GM23248 (cell line): Measurements from ENCODE around the gene PRIMA1. TPM values are rescaled to one million over a fixed set of nuclear protein-coding genes. Genes with fewer than 3 reads are reported as not detected.

Experiments
- DNase-seq: peaks from one replicate; pipeline ENCODE4 v3.0.0-alpha.2; 2015
- H2AFZ ChIP-seq: fragments of 200-600 bp; sonication (generic); 2 replicates; pipeline ENCODE4 v1.6.1; 2016; ENCODE audit warnings: antibody characterized with exemption
- H3F3A ChIP-seq: fragments of 200-600 bp; sonication (generic); 2 replicates; pipeline ENCODE4 v1.6.1; 2016; ENCODE audit warnings: mild to moderate bottlenecking, antibody characterized with exemption, mixed run types; ENCODE audit not compliant: insufficient read depth
- H3K27ac ChIP-seq: fragments of 200-600 bp; sonication (generic); 2 replicates; pipeline ENCODE4 v1.5.1; 2016; ENCODE audit warnings: mild to moderate bottlenecking
- H3K27me3 ChIP-seq: fragments of 200-600 bp; sonication (generic); replicated peaks from 2 replicates; pipeline ENCODE4 v1.6.1; 2016; ENCODE audit warnings: mild to moderate bottlenecking; ENCODE audit not compliant: insufficient read depth
- H3K36me3 ChIP-seq: fragments of 200-600 bp; sonication (generic); 2 replicates; pipeline ENCODE4 v1.6.1; 2016; ENCODE audit warnings: low read depth, mild to moderate bottlenecking
- H3K4me1 ChIP-seq: fragments of 200-600 bp; sonication (generic); 2 replicates; pipeline ENCODE4 v1.6.1; 2016; ENCODE audit warnings: mild to moderate bottlenecking; ENCODE audit not compliant: insufficient read depth
- H3K4me2 ChIP-seq: fragments of 200-600 bp; sonication (generic); one replicate; pipeline ENCODE4 v1.6.1; 2016; ENCODE audit warnings: mild to moderate bottlenecking; ENCODE audit not compliant: unreplicated experiment
- H3K4me3 ChIP-seq: fragments of 200-600 bp; sonication (generic); 2 replicates; pipeline ENCODE4 v1.5.1; 2016; ENCODE audit warnings: mild to moderate bottlenecking
- H3K79me2 ChIP-seq: fragments of 200-600 bp; sonication (generic); 2 replicates; pipeline ENCODE4 v1.6.1; 2016; ENCODE audit warnings: mild to moderate bottlenecking; ENCODE audit not compliant: insufficient read depth
- H3K9ac ChIP-seq: fragments of 200-600 bp; sonication (generic); 2 replicates; pipeline ENCODE4 v1.6.1; 2016; ENCODE audit warnings: mild to moderate bottlenecking
- H3K9me2 ChIP-seq: fragments of 200-600 bp; sonication (generic); 2 replicates; pipeline ENCODE4 v1.6.1; 2016; ENCODE audit warnings: mixed run types, mild to moderate bottlenecking, moderate library complexity; ENCODE audit not compliant: insufficient read depth
- H3K9me3 ChIP-seq: fragments of 200-600 bp; sonication (generic); one replicate; pipeline ENCODE4 v1.6.1; 2017; ENCODE audit warnings: low read depth
- H4K20me1 ChIP-seq: fragments of 200-600 bp; sonication (generic); 2 replicates; pipeline ENCODE4 v1.6.0; 2016; ENCODE audit not compliant: insufficient read depth
- EZH2 ChIP-seq: fragments of 200-600 bp; sonication (generic); IDR thresholded peaks from 2 replicates; pipeline ENCODE4 v1.6.1; 2018; ENCODE audit warnings: antibody characterized with exemption, mild to moderate bottlenecking; ENCODE audit not compliant: insufficient read depth, poor library complexity, severe bottlenecking
- EZH2phosphoT487 ChIP-seq: fragments of 200-600 bp; sonication (generic); IDR thresholded peaks from 2 replicates; pipeline ENCODE4 v1.6.1; 2018; ENCODE audit warnings: antibody characterized with exemption, moderate library complexity, mild to moderate bottlenecking, low read depth; ENCODE audit not compliant: insufficient read depth
- WGBS, 2 experiments: methylation state at CpG; one replicate each; pipeline ENCODE4 v1.1.6; 2015 to 2017; ENCODE audit warnings: low lambda C conversion rate in 2 of 2, low coverage in 1 of 2; ENCODE audit errors: missing lambda C conversion rate in 2 of 2; 5-methylcytosine and 5-hydroxymethylcytosine counted together
- in situ Hi-C: fragments of 300-500 bp; cut with MboI; formaldehyde crosslinking; loops from 2 replicates; pipeline ENCODE4 v1.15.0; 2020
- polyA plus RNA-seq: library from polyadenylated mRNA; unstranded; fragments of >200 nt; fragmentation: Nextera tagmentation; extraction: Ambion mirVana; gene quantifications from 2 replicates; pipeline ENCODE4 v1.2.1, GENCODE V29; 2016
- total RNA-seq: library from RNA; depleted of rRNA; stranded (reverse); fragments of >200 nt; shearing (Covaris generic); gene quantifications from 2 replicates; pipeline ENCODE4 v1.2.3, GENCODE V29; 2014

The PRIMA1 gene
- total and polyA plus RNA-seq, 2 experiments from 2014 or later, result 0.43 TPM; not detected in 1

- no peak overlapping the region for H3K9ac ChIP-seq
- H4K20me1 ChIP-seq, result no peaks in the 10 kb centered on the region
- H3K9me2 ChIP-seq, result no peaks in the 10 kb centered on the region
- H3K4me1 ChIP-seq, result no peaks in the 10 kb centered on the region
- 49 to 51% methylated on average over 8 of the region's 8 CpGs for whole genome bisulfite sequencing, 2 experiments
- TF ChIP-seq EZH2phosphoT487, result no peak
- TF ChIP-seq EZH2, result no peak
- no peak for DNase-seq
- H3K4me2 ChIP-seq, result no peak overlapping the region
- H3K4me3 ChIP-seq, result no peak overlapping the region
- no peaks in the 10 kb centered on the region for H3K9me3 ChIP-seq
- H3K79me2 ChIP-seq, result no peaks in the 10 kb centered on the region
- H3K27ac ChIP-seq, result no peak overlapping the region
- in situ Hi-C loops, result no loop called here
- H3F3A ChIP-seq, result no peaks in the 10 kb centered on the region
- no peaks in the 10 kb centered on the region for H3K27me3 ChIP-seq
- no peak overlapping the region for H2AFZ ChIP-seq
- H3K36me3 ChIP-seq, result no peaks in the 10 kb centered on the region
Observed at GRCh38 chr14:93716002-93716745, 72.1 kb downstream of the PRIMA1 start.

- Histone ChIP-seq H3K9me3 (no peaks in the 10 kb centered on the region), H3K9me2 (no peaks in the 10 kb centered on the region), H3K9ac (no peak overlapping the region), H2AFZ (no peak overlapping the region), H3K27ac (no peak overlapping the region), H3K79me2 (no peaks in the 10 kb centered on the region), H3K4me3 (no peak overlapping the region), H3K4me2 (no peak overlapping the region), H4K20me1 (no peaks in the 10 kb centered on the region), H3F3A (no peaks in the 10 kb centered on the region), H3K36me3 (no peaks in the 10 kb centered on the region), H3K27me3 (no peaks in the 10 kb centered on the region), H3K4me1 (no peaks in the 10 kb centered on the region)
- 20 to 21% methylated on average over 8 to 13 of the region's 13 CpGs for WGBS, 2 experiments
- in situ Hi-C loops, result no loop called here
- no peak for TF ChIP-seq EZH2phosphoT487
- TF ChIP-seq EZH2, result no peak
- DNase-seq, result no peak
Observed at GRCh38 chr14:93715279-93715927, 72.9 kb downstream of the PRIMA1 start.

- H3K9me2 ChIP-seq, result no peaks in the 10 kb centered on the region
- H3K36me3 ChIP-seq, result no peaks in the 10 kb centered on the region
- H4K20me1 ChIP-seq, result no peaks in the 10 kb centered on the region
- WGBS, 2 experiments, result 48 to 53% methylated on average over 7 of the region's 7 CpGs
- no peaks in the 10 kb centered on the region for H3K9me3 ChIP-seq
- H3K27ac ChIP-seq, result no peak overlapping the region
- H3K4me1 ChIP-seq, result no peaks in the 10 kb centered on the region
- no peak overlapping the region for H2AFZ ChIP-seq
- H3K9ac ChIP-seq, result no peak overlapping the region
- no peak for TF ChIP-seq EZH2
- no peak for TF ChIP-seq EZH2phosphoT487
- no peaks in the 10 kb centered on the region for H3K79me2 ChIP-seq
- no peak for DNase-seq
- no peaks in the 10 kb centered on the region for H3F3A ChIP-seq
- H3K27me3 ChIP-seq, result no peaks in the 10 kb centered on the region
- in situ Hi-C loops, result no loop called here
- no peak overlapping the region for H3K4me2 ChIP-seq
- H3K4me3 ChIP-seq, result no peak overlapping the region
Observed at GRCh38 chr14:93714605-93715004, 73.7 kb downstream of the PRIMA1 start.

GRCh38 chr14:93713726-93714405 is 74.4 kb downstream of the PRIMA1 start:
- DNase-seq, result no peak
- H3K36me3 ChIP-seq, result no peaks in the 10 kb centered on the region
- H3K27me3 ChIP-seq, result no peaks in the 10 kb centered on the region
- no peak overlapping the region for H2AFZ ChIP-seq
- no peak overlapping the region for H3K4me3 ChIP-seq
- no peaks in the 10 kb centered on the region for H3K4me1 ChIP-seq
- no peaks in the 10 kb centered on the region for H3K79me2 ChIP-seq
- no peaks in the 10 kb centered on the region for H3K9me3 ChIP-seq
- 44 to 48% methylated on average over 13 of the region's 13 CpGs for WGBS, 2 experiments
- H3F3A ChIP-seq, result no peaks in the 10 kb centered on the region
- no peak overlapping the region for H3K27ac ChIP-seq
- in situ Hi-C loops, result no loop called here
- no peaks in the 10 kb centered on the region for H3K9me2 ChIP-seq
- no peak overlapping the region for H3K4me2 ChIP-seq
- H4K20me1 ChIP-seq, result no peaks in the 10 kb centered on the region
- H3K9ac ChIP-seq, result no peak overlapping the region
- TF ChIP-seq EZH2phosphoT487 (no peak), EZH2 (no peak)
